ENCODE data around the gene HMG20A.

The HMG20A gene

GRCh38 chr15:77502379-77503095 is 81.8 kb downstream of the HMG20A start:
- no peak for DNase-seq

GRCh38 chr15:77503240-77503639 is 82.6 kb downstream of the HMG20A start:
- DNase-seq, result no peak

GRCh38 chr15:77503764-77504163 is 83.1 kb downstream of the HMG20A start:
- no peak for DNase-seq

GRCh38 chr15:77504306-77504705 is 83.6 kb downstream of the HMG20A start:
- DNase-seq, result no peak

GRCh38 chr15:77504871-77505270 is 84.2 kb downstream of the HMG20A start:
- DNase-seq, result no peak

GRCh38 chr15:77505556-77505955 is 84.9 kb downstream of the HMG20A start:
- DNase-seq, result no peak

GRCh38 chr15:77506311-77507142 is 85.8 kb downstream of the HMG20A start:
- DNase-seq, result no peak

GRCh38 chr15:77507143-77507897 is 86.6 kb downstream of the HMG20A start:
- no peak for DNase-seq

GRCh38 chr15:77507911-77508310 is 87.2 kb downstream of the HMG20A start:
- DNase-seq, result no peak

GRCh38 chr15:77508541-77509243 is 88.0 kb downstream of the HMG20A start:
- DNase-seq, result no peak

- DNase-seq, result no peak
Measured at GRCh38 chr15:77510066-77511057, 89.7 kb downstream of the HMG20A start.

- DNase-seq, result no peak
Measured at GRCh38 chr15:77511869-77512268, 91.2 kb downstream of the HMG20A start.

- DNase-seq, result no peak
Measured at GRCh38 chr15:77513226-77513625, 92.5 kb downstream of the HMG20A start.

GRCh38 chr15:77514641-77515402 is 94.1 kb downstream of the HMG20A start:
- no peak for DNase-seq

GRCh38 chr15:77515613-77516012 is 94.9 kb downstream of the HMG20A start:
- DNase-seq, result no peak

GRCh38 chr15:77516076-77516475 is 95.4 kb downstream of the HMG20A start:
- no peak for DNase-seq

- no peak for DNase-seq
Measured at GRCh38 chr15:77516786-77517185, 96.1 kb downstream of the HMG20A start.

- DNase-seq, result no peak
Measured at GRCh38 chr15:77517579-77517978, 96.9 kb downstream of the HMG20A start.

- no peak for DNase-seq
Measured at GRCh38 chr15:77518458-77518857, 97.8 kb downstream of the HMG20A start.

- DNase-seq, result no peak
Measured at GRCh38 chr15:77519540-77519939, 98.9 kb downstream of the HMG20A start.

GRCh38 chr15:77521206-77521605 is 100.5 kb downstream of the HMG20A start:
- no peak for DNase-seq
